HG03045 (cell line): Measurements from ENCODE around the gene PALS2.

Experiments used
- ATAC-seq: cut with Tn5 transposase; IDR thresholded peaks from one replicate; pipeline ENCODE4 v1.9.1; 2021; ENCODE audit warnings: mild to moderate bottlenecking, moderate library complexity; ENCODE audit not compliant: unreplicated experiment

Gene PALS2

GRCh38 chr7:24582166-24582565 lies 8.9 kb downstream of the PALS2 start:
- ATAC-seq, result no peak

DNA sequence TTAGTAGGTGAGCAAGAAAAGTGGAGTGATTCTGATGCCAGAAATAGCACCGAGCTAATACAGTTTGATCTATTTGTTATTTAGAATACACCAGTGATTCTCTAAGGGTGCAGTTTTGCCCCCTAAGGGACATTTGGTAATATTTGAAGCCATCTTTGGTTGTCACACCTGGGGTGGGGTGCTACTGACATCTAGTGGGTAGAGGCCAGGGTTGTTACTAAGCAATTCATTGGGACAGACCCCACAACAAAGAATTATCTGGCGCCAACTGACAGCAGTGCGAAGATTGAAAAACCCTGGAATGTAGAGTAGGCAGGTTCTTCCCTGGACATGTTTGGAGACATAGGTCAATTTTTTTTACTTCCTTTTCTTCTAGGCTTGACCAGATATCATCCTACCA lies 14.6 kb downstream of the PALS2 start:
- peak; percentile 74 for ATAC-seq

DNA sequence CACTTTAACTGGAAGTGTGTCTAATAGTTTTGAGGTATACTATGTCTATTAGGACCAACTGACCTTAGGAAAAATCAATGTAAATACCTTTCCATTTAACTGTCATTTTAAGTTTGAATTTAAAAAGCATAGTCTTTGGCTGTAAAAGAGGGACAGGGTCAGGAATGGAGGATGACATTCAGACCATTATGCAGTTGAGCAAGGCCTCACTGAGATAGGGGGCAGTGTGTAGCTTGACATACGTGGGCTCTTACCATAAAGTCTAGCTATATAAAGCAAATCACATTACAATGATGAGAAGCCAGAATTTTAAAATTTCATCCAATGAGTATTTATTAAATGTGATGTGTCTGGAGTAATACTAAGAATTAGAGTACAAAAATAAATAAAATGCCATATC lies 17.9 kb downstream of the PALS2 start:
- ATAC-seq, result no peak

DNA sequence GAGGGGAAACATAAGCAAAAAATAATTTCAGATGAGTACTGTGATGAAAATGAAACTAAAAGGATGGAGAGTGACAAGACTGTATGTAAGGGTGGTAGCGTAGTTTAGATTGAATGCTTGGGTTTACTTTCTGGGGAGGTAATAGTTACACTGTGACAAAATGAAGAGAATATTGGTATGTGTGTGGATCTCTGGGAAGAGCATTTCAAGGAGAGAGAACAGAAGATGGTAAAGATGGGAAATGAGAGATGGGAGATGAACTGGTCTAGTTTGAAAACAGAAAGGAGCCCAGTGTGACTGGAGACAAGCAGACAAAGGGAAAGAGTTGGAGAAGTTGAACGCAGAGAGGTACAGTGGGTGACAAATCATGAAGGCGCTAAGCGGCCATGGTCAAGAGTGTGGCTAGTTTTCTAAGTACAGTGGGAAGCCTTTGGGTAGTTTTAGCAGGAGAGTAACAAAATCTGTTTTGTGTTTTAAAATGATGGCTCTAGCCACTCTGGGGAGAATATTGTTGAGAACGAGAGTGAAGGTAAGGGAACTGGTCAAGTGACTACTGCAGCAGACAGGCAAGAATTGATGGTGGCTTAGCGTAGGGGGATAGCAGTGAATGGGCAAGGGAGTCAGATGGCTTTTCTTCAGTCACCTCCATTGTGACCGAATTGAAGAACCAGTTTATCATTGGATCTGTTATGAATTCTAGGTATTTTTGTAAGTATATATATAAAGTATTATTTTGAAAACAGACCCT lies 22.6 kb downstream of the PALS2 start:
- peak; percentile 53 for ATAC-seq

DNA sequence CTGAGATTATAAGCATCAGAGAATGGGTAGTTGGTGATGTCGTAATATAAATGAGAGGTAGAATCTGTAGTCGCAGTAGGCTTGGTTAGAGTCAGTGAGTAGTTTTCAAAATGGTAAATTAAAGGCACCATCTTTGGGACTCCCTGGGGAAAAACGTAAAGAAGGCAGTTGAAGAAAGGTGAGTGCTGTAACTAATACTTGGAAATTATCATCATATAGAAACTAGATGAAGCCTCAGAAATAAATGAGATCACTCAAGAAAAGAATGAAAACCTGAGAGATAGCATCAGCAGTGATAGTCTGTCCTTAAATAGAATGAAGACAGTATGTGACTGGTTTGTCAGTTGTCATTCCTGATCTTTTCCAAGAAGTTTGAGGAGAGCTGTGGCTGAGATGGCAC lies 23.8 kb downstream of the PALS2 start:
- ATAC-seq, result no peak

- ATAC-seq, result no peak
These were observed 28.3 kb downstream of the PALS2 start for GRCh38 chr7:24601600-24601999.

GRCh38 chr7:24602860-24603456 lies 29.7 kb downstream of the PALS2 start:
- ATAC-seq, result no peak

- no peak for ATAC-seq
These were observed 31.4 kb downstream of the PALS2 start for GRCh38 chr7:24604630-24605029.

GRCh38 chr7:24608504-24608903 lies 35.3 kb downstream of the PALS2 start:
- no peak for ATAC-seq

DNA sequence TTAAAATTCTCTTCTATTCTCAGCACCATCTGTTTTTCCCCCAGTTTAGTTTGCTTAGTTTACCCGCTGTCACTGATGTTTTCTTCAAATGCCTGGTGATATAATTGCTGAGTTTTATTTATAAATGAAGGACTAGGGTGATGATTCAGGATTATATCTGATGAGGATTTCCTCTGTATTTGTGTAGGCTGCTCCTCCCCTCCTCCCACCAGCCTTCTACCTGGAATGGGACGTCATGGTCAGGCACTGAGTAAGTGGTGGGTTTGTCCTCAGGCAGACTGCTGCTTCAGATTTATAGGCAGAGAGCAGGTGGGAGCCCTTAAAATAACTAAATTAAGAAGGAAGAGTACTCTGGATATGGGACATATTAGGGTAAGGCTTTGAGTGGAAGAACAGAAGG lies 35.8 kb downstream of the PALS2 start:
- no peak for ATAC-seq

- no peak for ATAC-seq
These were observed 36.3 kb downstream of the PALS2 start for GRCh38 chr7:24609570-24609969.

DNA sequence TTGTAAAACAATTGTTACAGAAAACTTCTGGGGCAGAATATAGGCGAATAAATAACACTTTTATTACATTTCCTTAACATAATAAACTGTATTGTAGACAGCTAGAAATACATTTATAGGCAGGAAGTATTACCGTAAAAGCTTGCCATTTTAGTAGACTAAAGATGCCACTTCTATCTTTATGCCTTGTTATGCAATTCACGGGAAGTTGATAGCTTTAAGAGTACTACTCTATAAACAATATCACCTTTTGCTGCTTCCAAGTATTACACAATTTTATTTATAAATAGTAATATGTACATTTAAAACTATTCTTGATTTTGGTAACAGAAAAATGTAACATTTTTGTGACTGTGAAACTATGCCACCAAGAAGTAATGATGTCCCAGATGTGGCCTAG lies 37.9 kb downstream of the PALS2 start:
- ATAC-seq, result no peak

- no peak for ATAC-seq
These were observed 44.8 kb downstream of the PALS2 start for GRCh38 chr7:24617957-24618616.

GRCh38 chr7:24619978-24620377 lies 46.7 kb downstream of the PALS2 start:
- ATAC-seq, result no peak

DNA sequence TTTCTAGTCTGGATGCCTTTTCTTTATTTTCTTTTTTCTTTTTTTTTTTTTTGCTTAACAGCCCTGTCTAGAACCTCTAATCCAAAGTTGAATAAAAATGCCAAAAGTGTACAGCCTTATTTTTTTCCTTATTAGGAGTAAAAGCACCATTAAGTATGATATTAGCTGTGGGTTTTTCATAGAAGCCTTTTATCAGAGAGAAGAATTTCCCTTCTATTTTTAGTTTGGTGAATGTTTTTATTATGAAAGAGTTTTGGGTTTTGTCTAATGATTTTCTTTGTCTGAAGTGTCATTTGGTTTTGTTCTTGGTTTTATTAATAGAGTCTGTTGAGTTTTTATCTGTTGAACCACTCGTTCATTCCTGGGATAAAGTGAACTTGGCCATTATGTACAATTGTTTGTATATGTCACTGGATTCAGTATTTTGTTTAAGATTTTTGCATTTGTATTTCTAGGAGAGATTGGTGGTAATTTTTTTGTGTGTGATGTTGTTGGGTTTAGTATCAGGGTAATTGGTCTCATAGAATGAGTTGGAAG lies 49.5 kb downstream of the PALS2 start:
- ATAC-seq, result no peak
